NCI-H1694 (cell line): ENCODE measurements around the gene RALGPS1.
A peak's percentile ranks its signal among the peaks of the same experiment; 100 is the strongest.
"Not testable (repeated sequence)": the region's sequence is repeated elsewhere in the genome, so short reads cannot be mapped to it uniquely, and the experiment has no call there.

Source experiments
- DNase-seq: peaks from one replicate; lab custom pipeline; 2025; lab: John Stamatoyannopoulos, UW

RALGPS1 gene

DNA sequence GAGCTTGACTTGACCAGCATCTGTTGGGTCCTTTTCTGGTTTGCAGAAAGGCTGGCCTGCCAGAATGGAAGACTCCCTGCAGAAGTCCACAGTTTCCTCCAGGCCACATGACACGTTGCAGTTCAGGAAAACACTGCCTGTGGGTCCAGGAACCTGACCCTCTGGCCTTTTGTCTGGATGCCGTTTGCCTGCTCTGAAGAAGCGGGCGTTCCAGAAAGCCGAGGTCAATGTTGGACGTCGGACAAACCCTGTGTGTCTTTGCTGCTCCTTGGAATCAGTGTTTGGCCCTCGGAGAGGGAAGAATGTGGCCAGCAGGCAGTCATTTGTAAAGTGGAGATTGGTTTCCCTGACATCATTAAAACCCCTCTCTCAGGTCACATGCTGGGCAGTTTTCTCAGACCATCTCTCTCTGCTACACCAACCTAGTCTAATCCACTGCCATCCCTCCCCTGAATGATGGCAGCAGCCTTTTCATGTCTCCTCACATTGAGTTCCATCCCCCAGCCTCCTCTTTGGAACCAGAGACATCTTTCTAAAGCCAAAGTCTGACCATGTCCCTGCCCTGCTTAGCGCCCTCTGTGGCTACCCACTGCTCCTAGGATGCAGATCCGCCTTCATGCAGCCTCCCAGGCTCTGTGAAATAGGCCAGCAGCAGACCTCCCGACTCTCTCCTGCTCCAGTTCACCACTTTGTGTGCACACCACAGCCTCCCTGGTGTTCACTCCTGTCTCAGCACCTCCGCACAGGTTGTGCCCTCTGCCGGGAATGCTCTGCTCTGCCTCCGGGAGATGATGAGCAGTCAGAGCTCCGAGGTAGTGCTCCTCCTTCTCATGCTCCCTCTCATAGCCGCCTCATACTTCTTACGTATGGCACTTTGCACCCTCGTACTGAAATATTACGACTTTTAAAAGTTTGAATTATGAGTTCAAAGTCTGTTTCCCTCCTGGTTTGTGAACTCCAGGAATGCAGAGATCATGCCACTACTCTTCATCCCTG, 75.6 kb downstream of the RALGPS1 start:
- DNase-seq: no peak

GRCh38 chr9:126991183-126991582, 76.6 kb downstream of the RALGPS1 start:
- no peak for DNase-seq

DNA sequence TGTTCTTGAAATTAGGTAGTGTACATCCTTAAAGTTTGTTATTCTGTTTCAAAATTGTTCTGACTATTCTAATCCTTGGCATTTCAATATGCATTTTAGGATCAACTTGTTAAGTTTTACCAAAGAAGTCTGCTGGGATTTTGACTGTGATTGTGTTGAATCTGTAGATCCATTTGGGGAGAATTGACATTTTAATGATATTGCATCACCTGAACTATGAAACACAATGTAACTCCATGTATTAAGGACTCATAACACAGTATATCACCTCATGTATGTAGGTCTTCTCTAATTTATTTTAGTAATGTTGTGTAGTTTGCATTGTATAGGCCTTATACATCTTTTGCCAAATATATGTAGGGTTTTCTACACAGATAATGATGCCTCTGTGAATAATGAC, 77.8 kb downstream of the RALGPS1 start:
- no peak for DNase-seq

DNA sequence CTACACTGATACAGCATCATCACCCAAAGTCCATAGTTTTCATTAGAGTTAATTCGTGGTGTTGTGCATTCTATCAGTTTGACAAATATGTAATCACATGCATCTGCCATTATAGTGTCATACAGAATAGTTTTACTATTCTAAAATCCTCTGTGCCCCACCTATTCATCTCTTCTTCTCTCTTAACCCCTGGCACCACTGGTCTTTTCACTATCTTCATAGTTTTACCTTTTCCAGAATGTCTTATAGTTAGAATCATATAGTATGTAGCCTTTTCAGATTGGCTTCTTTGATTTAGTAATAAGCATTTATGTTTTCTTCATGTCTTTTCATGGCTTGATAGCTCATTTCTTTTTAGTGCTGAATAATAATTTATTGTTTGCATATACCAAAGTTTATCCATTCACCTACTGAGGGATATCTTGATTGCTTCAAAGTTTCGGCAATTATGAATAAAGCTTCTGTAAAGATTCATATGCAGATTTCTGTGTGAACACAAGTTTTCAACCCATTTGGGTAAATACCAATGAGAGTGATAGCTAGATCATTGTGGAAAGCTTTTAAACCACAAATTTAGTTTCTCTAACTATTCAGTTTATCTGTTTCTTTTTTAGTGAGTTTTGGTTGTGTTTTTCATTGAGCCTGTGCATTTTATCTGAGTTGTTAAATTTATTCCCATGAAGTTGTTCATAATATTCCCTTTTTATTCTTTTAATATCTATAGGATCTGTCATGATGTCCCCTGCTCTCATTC, 84.9 kb downstream of the RALGPS1 start:
- no peak for DNase-seq

GRCh38 chr9:127004946-127005769, 90.6 kb downstream of the RALGPS1 start:
- DNase-seq: no peak

DNA sequence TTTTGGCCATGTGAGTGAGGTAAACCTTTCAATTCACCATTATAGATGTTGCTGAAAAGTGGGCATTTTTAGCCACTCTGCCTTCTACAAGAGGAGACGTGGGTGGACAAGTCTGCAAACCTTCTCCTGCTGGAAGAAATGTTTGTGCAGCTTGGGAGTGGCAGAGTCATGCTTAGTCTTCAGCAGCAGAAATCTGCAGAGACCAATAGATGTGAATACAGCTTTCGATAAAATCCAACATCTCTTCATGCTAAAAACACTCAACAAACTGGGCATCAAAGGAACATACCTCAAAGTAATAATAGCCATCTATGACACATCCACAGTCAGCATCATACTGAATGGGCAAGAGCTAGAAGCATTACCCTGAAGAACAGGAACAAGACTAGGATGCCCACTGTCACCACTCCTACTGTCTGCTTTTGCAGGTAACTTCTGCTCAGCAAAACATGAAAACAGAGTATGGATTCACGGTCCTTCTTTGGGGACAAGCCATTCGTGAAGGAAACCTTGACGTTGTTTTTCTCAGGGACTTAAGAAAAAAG, 91.3 kb downstream of the RALGPS1 start:
- DNase-seq: no peak

DNA sequence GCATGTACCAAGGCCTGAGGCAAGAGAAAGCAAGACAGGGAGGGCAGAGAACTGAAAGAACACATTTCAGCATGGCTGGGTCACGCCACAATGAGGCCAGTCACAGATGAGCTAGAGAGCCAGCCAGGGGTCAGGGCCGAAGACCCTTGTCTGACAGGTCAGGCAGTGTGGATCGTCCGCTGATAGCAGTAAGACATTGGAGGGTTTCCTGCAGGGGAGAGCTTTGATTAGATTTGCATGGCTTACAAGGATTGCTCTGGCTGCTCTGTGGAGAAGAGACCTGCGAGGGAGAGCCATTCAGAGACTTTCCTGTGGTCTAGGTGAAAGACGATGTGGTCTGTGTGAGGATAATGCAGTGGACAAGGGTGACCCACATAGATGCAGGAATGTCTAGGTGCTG, 93.1 kb downstream of the RALGPS1 start:
- DNase-seq: no peak

- DNase-seq: no peak
Measured at GRCh38 chr9:127008076-127008475, 93.5 kb downstream of the RALGPS1 start.

GRCh38 chr9:127011772-127012171, 97.2 kb downstream of the RALGPS1 start:
- no peak for DNase-seq

- no peak for DNase-seq
Measured at GRCh38 chr9:127012250-127012649, 97.7 kb downstream of the RALGPS1 start.

DNA sequence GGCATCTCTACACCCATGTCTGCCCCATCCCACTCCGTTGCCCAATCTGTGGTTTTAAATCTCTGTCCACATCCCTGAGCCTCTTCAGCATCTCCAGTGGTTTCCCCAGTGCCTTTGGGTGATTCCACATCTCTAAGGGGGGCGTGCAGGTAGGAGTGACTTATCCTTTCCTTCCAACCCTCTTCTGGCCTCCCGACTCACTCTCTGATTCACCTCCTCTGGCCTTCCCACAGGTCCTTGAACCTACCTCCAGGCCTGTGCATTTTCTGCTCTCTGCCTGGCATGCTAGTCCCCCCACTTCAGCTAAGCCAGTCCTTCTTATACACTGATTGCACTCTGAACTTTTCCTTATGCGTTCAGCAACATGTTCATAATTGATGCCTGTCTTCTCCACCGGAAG, 99.0 kb downstream of the RALGPS1 start:
- DNase-seq: no peak

- no peak for DNase-seq
Measured at GRCh38 chr9:127014216-127014909, 99.8 kb downstream of the RALGPS1 start.

DNA sequence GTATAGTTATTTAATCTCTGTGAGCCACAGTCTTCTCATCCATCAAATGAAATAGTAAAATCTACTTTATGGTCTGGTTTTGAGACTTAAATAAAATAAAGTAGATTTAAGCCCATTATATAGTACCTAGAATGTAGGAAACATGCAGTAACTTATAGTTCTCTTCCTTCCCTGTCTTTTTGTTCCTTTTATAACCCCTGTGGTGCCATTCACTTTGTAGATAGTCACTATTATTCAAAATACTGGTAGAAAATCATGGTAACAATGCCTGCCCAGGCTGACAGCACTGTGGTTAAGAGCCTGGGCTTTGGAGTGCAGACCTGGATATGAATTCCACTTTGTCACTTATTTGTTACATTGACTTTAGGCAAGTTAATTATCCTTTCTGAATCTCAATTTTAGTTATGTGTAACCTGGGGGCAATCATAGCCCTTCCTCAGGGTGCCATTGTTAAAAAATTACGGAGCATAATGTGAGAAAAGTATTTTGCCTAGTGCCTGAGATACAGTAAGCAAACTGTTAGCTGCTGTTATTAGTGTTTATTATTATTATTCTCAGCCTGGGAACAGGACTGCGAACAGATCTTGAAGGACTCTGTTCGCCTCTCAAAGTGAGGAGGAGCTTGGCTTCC, 100.4 kb downstream of the RALGPS1 start:
- no peak for DNase-seq

DNA sequence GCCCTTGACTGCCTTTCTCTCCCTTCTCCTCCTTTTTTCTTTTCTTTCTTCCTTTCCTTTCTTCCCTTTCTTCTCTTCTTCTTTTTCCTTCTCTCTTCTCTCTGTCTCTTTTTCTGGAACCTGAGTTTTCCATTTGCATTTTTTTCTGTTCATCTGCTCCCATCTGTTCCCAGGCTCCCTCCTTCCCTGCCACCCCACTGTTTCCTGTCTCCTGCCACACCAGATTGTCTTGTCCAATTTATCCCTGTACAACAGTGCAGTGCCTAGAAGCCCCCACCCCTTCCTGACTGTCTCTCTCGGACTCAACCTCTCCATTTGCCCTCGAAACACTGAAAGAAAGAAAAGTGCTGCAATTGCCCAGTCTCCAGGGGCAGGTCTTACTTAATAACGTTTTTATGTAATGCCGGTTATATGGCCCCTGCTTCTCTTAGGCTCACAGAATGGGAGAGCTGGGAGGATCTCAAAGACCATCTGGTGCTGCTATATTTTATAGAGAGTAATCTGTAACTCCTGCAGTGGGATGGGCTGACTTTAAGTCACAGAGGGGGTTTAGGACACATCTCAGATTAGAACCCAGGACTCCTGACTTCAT, 101.4 kb downstream of the RALGPS1 start:
- DNase-seq: peak; percentile 49

- not testable (repeated sequence) for DNase-seq
Measured at GRCh38 chr9:127017979-127018378, 103.4 kb downstream of the RALGPS1 start.

DNA sequence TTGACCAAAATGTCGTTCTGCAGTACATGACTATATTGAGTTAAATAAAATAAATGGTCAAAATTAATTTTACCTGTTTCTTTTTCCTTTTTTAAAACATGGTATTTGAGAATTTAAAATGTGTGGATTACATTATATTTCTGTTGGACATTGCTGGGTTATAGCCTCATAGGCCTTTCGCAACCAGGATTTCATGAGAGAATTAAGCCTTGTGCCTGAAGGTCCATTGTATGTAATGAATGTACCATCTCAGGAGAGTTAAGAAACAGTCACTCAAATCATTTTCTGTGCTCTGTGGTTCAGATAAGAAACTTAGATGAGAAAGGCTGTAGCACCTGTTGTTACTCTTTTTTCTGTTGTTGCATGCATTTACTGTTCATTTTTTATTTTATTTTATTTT, 104.4 kb downstream of the RALGPS1 start:
- DNase-seq: no peak

DNA sequence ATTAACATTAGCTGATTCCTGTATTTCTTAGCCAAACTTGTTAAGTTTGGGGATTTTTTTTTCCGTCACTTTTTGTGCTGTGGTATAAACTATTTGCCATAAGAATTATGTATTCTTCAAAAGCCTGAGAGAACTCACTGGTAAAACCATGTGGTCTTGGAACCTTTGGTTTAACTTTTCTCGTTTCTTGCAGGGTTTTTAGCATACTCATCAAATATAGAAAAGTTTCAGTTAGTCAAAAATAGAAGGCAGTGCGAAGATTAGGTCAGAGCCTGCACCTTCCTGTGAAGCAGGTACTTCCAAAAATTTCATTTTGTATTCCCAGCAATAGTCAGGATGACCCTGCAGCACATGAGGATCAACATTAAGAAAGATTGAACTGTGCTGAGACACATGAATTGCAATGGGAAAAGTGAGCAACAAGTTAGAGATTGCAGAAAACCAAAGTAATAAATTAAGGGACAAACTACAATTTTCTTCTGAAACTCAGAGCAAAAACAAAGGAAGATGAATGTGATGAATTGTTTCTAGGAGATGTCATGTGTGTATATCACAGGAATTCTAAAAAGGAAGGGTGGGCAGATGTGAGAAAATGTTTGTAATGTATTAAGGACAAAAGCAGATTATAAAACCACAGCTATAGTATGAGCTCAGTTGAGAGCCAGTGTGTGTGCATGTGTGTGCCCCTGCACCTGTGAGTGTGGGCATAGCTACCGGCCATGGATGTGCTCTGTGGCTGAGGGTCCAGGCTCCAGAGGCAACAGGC, 105.6 kb downstream of the RALGPS1 start:
- DNase-seq: no peak

- no peak for DNase-seq
Measured at GRCh38 chr9:127020802-127021078, 106.2 kb downstream of the RALGPS1 start.

- DNase-seq: peak; percentile 91
Measured at GRCh38 chr9:127021664-127022363, 107.2 kb downstream of the RALGPS1 start.
